Measurements from ENCODE around the gene DTNBP1.
A peak's percentile ranks its signal among the peaks of the same experiment; 100 is the strongest.

Gene DTNBP1

GRCh38 chr6:15588971-15589634, 73.7 kb downstream of the DTNBP1 start:
- DNase-seq (ENCODE audit: low read depth): peak; percentile 11

- no peak for DNase-seq (ENCODE audit: low read depth)
Observed at GRCh38 chr6:15586503-15586902, 76.3 kb downstream of the DTNBP1 start.

DNA sequence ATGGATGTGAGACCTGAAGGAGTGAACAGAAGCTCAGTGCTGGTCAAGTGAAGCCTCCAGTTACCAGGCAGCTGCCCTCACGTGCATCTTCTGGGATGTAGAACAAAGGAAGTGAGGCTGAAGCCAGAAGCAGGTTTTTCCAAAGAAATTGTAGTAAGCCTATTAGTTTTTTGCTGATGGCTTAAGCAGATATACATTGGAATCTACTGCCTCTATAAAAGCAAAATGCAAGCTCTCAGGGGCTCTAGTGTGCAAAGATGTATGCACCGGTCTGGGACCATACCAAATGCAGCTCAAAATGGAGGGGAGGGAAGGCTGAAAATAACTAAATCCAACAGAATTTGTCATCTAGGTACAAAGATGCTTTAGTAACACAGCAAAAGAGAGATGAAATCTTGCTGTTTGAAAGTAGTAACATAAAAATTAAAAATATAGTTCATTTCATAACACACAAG, 77.0 kb downstream of the DTNBP1 start:
- no peak for DNase-seq (ENCODE audit: low read depth)

DNA sequence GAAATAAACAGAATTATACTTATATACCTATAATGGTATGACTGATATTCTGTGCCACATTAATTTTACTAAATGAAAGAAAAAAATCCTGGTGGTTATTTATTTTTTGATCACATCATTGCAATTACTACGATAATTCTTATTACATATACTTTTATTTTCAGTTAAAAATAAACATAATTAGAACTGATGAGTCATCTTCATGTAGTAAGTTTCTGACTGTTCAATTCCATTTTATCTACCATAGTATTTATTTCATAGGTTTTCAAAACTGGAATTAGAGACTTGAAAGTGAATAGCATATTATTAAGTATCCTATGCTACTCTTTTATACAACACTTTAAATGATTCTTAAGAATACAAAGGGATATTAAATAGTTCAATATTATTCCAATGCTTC, 80.3 kb downstream of the DTNBP1 start:
- no peak for DNase-seq (ENCODE audit: low read depth)

DNA sequence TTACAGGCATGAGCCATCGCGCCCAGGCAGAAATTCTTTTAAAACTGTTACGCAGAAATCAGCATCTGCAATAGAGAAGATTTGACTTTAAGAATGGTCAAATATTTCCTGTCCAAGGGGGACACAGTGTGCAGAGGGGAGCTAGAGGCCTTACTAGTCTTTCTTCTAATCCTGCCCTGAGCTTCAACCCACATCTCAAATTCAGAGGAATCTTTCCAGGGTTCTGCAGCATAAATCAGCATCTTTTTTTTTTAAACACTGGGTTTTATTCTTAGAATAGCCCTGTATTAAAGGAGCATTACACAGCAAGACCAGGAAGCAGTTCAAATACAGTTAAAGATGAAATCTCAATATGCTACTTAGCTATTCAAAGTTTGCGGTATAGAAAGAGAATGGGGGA, 81.1 kb downstream of the DTNBP1 start:
- DNase-seq (ENCODE audit: low read depth): no peak

GRCh38 chr6:15580326-15580725, 82.5 kb downstream of the DTNBP1 start:
- DNase-seq (ENCODE audit: low read depth): no peak

- DNase-seq (ENCODE audit: low read depth): no peak
Observed at GRCh38 chr6:15578716-15579391, 84.0 kb downstream of the DTNBP1 start.

GRCh38 chr6:15577550-15578171, 85.2 kb downstream of the DTNBP1 start:
- no peak for DNase-seq (ENCODE audit: low read depth)

GRCh38 chr6:15577106-15577505, 85.7 kb downstream of the DTNBP1 start:
- no peak for DNase-seq (ENCODE audit: low read depth)

GRCh38 chr6:15575357-15576033, 87.3 kb downstream of the DTNBP1 start:
- no peak for DNase-seq (ENCODE audit: low read depth)

DNA sequence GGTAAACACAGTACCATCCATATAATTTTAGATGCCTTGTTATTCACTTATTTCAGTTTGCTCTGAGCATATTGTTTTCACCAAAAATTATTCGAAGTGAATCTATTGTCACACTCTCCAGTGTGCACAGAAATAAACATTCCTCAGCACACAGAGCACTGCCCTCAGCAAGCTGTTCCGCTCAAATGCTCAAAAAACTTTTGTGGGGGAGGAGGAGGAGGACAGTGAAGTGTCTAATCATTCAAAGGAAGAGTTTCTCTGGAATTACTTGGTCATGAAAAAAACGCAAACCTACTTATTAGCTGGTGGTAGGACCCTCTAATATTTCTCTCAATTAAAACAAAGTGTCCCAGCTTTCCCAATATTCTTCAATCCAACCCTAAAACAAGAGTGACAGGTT, 88.3 kb downstream of the DTNBP1 start:
- no peak for DNase-seq (ENCODE audit: low read depth)

DNA sequence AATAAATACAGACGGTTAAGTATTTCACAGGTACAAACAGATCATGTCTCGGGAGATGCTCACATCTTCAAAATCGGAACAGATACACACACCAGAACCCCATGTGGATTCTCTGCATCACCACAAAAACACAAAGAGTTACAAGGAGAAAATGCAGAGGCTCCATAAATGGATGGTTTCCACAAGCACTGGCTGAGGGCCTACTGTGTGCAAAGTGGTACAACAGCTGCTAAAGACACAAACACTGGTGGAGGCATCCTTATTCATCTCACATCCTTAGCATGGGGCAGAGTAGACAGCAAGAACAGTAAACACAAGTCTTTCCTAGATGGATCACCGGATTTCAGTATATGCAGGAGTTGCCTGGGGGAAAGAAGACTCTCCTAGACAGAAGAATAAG, 88.8 kb downstream of the DTNBP1 start:
- DNase-seq (ENCODE audit: low read depth): no peak

- DNase-seq (ENCODE audit: low read depth): no peak
Observed at GRCh38 chr6:15573384-15573783, 89.4 kb downstream of the DTNBP1 start.

DNA sequence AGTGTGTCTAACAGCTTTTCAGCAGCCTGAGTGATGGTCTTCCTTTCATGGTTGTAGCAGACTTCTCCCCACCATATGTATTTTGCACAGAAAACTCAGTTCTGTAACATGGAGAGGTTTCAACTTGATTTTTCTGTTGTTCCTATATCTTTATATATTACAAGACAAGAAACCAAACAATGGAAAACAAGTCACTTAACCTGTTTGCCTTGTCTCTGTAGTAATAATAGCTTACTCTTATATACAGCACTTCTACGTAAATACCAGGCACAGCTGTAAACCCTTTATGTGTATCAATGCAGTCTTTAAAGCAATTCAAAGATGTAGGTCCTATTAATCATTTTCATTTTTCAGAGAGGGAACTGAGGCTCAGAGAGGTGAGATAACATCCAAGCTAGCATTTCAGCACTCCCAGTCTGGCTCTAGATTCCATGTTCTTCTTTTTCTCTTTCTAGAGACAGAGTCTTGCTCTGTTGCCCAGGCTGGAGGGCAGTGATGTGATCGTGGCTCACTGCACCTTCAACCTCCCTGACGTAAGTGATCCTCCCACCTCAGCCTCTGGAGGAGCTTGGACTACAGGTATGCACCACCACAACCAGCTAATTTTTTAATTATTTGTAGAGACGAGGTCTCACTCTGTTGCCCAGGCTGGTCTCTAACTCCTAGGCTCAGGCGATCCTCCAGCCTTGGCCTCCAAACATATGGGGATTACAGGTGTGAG, 90.4 kb downstream of the DTNBP1 start:
- DNase-seq (ENCODE audit: low read depth): no peak

- DNase-seq (ENCODE audit: low read depth): no peak
Observed at GRCh38 chr6:15570171-15570570, 92.7 kb downstream of the DTNBP1 start.

DNA sequence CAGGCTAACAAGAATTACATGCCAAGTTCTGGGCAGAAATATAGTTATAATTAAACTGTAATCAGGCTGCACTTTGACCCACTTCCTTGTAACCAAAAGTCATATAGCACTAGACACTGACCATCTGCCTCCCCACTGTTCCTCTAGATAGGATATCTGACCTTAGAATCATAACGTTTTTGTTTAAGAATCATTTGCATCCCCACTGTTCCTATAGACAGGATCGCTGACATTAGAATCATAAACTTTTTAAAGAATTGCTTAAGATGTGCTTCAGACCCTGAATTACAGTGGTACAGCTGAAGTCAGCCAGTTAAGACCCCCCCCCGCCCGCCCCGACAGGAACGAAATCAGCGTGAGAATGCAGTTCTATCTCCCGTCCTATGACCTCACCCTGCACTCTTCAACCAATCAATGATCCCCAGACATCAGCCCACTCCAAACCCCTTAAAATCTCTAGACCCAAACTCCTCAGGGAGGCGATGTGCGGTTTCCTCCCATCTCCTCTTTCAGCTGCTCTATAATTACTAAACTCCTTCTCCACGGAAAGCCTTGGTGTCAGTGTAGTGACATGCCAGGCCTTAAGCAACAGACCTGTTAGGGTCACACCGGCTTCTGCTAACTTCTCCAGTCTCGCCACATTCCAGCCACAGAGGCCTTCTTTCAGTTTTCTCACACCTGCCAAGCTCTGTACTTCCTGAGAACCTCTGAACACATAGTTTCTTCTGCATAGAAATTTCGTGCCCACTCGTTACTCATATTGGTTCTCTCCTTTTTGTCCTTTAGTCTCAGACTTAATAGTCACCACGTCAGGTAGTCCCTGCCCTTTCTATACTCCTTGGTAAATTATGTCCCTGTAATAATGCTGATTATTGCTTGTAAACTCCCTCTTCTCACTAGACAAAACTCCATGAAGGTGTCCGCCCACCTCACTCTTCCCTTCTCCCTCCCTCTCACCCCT, 93.5 kb downstream of the DTNBP1 start:
- no peak for DNase-seq (ENCODE audit: low read depth)

- no peak for DNase-seq (ENCODE audit: low read depth)
Observed at GRCh38 chr6:15562977-15563376, 99.9 kb downstream of the DTNBP1 start.

- DNase-seq (ENCODE audit: low read depth): no peak
Observed at GRCh38 chr6:15561447-15562199, 101.2 kb downstream of the DTNBP1 start.

DNA sequence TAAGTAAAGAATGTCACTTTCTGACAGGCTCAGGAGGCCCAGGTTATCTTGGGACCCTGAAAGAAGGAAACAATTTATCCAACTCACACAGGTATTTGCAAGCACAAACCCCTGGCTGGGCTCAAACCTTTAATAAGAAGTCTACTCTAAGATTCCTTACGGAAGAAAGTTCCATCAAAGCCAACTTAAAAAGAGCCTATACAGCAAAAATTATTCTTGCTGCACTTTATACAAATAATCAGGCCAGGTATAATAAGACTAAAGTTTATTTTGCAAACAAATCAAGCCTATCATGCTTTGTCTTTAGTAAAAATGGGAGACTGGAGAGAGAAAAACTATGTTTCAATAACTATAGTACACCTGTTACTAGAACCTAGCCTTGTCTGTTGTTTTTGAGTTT, 102.1 kb downstream of the DTNBP1 start:
- no peak for DNase-seq (ENCODE audit: low read depth)

- DNase-seq (ENCODE audit: low read depth): no peak
Observed at GRCh38 chr6:15557174-15557573, 105.7 kb downstream of the DTNBP1 start.

Measured in non-pigmented ciliary epithelial cell (primary cell).